Measurements from ENCODE around the gene AFF3.

GRCh38 chr2:100075532-100075931, 66.9 kb downstream of the AFF3 start:
- TF ChIP-seq POLR2A (IDR thresholded peaks at IDR 0.05) (no peak), CTCF (IDR thresholded peaks at IDR 0.05) (no peak)
